ENCODE results near the gene GPBAR1.

The GPBAR1 gene

GRCh38 chr2:218244665-218245064, 16.1 kb upstream of the GPBAR1 start:
- DNase-seq, result no peak

- no peak for DNase-seq
Measured at GRCh38 chr2:218245214-218245613, 15.6 kb upstream of the GPBAR1 start.

- no peak for DNase-seq
Measured at GRCh38 chr2:218249691-218250090, 11.1 kb upstream of the GPBAR1 start.

- no peak for DNase-seq
Measured at GRCh38 chr2:218252509-218253231, 8.1 kb upstream of the GPBAR1 start.

GRCh38 chr2:218253232-218253625, 7.6 kb upstream of the GPBAR1 start:
- no peak for DNase-seq

- DNase-seq, result no peak
Measured at GRCh38 chr2:218255446-218255845, 5.4 kb upstream of the GPBAR1 start.

- no peak for DNase-seq
Measured at GRCh38 chr2:218256612-218257350, 4.0 kb upstream of the GPBAR1 start.

GRCh38 chr2:218257390-218257981, 3.3 kb upstream of the GPBAR1 start:
- no peak for DNase-seq

GRCh38 chr2:218259099-218259961, 1.5 kb upstream of the GPBAR1 start:
- no peak for DNase-seq

GRCh38 chr2:218260166-218260565, 649 bp upstream of the GPBAR1 start:
- DNase-seq, result no peak

- DNase-seq, result no peak
Measured at GRCh38 chr2:218261423-218262236, 815 bp downstream of the GPBAR1 start.

GRCh38 chr2:218262237-218262600, 1.4 kb downstream of the GPBAR1 start:
- DNase-seq, result no peak

GRCh38 chr2:218262631-218263586, 2.1 kb downstream of the GPBAR1 start:
- no peak for DNase-seq

- DNase-seq, result no peak
Measured at GRCh38 chr2:218263817-218264641, 3.2 kb downstream of the GPBAR1 start.

GRCh38 chr2:218264773-218265561, 4.2 kb downstream of the GPBAR1 start:
- no peak for DNase-seq

GRCh38 chr2:218265626-218266025, 4.8 kb downstream of the GPBAR1 start:
- no peak for DNase-seq

- no peak for DNase-seq
Measured at GRCh38 chr2:218266316-218266979, 5.6 kb downstream of the GPBAR1 start.

- DNase-seq, result no peak
Measured at GRCh38 chr2:218267259-218267658, 6.4 kb downstream of the GPBAR1 start.
